SH-SY5Y (cell line): ENCODE results near the gene BTBD6.

ENCODE experiments used
- GATA2 ChIP-seq: IDR thresholded peaks from 2 replicates; pipeline ENCODE4 v1.6.1; 2011; ENCODE audit warnings: mild to moderate bottlenecking, low read depth, low read length
- GATA3 ChIP-seq: IDR thresholded peaks from 2 replicates; pipeline ENCODE4 v1.6.1; 2011; ENCODE audit warnings: low read depth, mild to moderate bottlenecking, low read length, moderate library complexity

GRCh38 chr14:105228562-105228961, 19.8 kb upstream of the BTBD6 start:
- TF ChIP-seq GATA2, result no peak
- TF ChIP-seq GATA3, result no peak
